ENCODE results near the gene OSCP1. TPM values are rescaled to one million over a fixed set of nuclear protein-coding genes. Genes with fewer than 3 reads are reported as not detected.
"Not testable (repeated sequence)": the region's sequence is repeated elsewhere in the genome, so short reads cannot be mapped to it uniquely, and the experiment has no call there.

OSCP1 gene
- polyA plus RNA-seq, 1 donor (not counting 4 experiments of a cell fraction or from before 2014, with no cell fraction given): 9.5 TPM

- Histone ChIP-seq H3K79me2 (ENCODE audit: control insufficient read depth, insufficient read depth, low read length) (no peaks in the 10 kb centered on the region), H3K27ac (ENCODE audit: control insufficient read depth, insufficient read depth, low read length) (no peak overlapping the region), H3K4me1 (ENCODE audit: control insufficient read depth, extremely low read depth, insufficient read depth, low read length) (no peaks in the 10 kb centered on the region), H3K27me3 (ENCODE audit: control insufficient read depth, extremely low read depth, insufficient read depth, low read length) (peaks cover 8% of the 10 kb centered on the region), H3K9me3 (ENCODE audit: control insufficient read depth, low read depth, low read length) (no peaks in the 10 kb centered on the region), H3K36me3 (ENCODE audit: control insufficient read depth in 2 of 2, extremely low read depth in 1 of 2, insufficient read depth in 2 of 2, low read length in 2 of 2) (no peaks in the 10 kb centered on the region), H4K20me1 (ENCODE audit: control insufficient read depth, extremely low read depth, insufficient read depth, low read length) (no peaks in the 10 kb centered on the region), H3K4me2 (ENCODE audit: control insufficient read depth, extremely low read depth, insufficient read depth, low read depth, low read length) (no peak overlapping the region), H2AFZ (ENCODE audit: control insufficient read depth, low read length) (no peak overlapping the region), H3K9me1 (ENCODE audit: control insufficient read depth, extremely low read depth, insufficient read depth, low read length) (no peaks in the 10 kb centered on the region), H3K9ac (ENCODE audit: control insufficient read depth, extremely low read depth, insufficient read depth, low read length) (no peak overlapping the region), H3K4me3 (ENCODE audit: control insufficient read depth in 2 of 3, extremely low read depth in 1 of 3, insufficient read depth in 2 of 3, low read depth in 1 of 3, low read length in 3 of 3) (no peak overlapping the region)
- no peak for FAIRE-seq
- TF ChIP-seq EZH2 (IDR thresholded peaks at IDR 0.05; ENCODE audit: low read length) (no peak), CTCF (optimal IDR thresholded peaks at IDR 0.05 in 1 of 3, IDR thresholded peaks at IDR 0.05 in 1 of 3, conservative IDR thresholded peaks at IDR 0.05 in 1 of 3; ENCODE audit: extremely low read depth in 1 of 3, insufficient read depth in 2 of 3, low read length in 3 of 3) (no peak)
- DNase-seq (ENCODE audit: low read depth, low spot score): no peak
- dilution Hi-C loops (cut with MboI; ENCODE audit: extremely low pct_ligation_motif_present, low sequenced_read_pairs): no loop called here
Observed at GRCh38 chr1:36492491-36492890, 42.2 kb upstream of the OSCP1 start.

- H2AFZ ChIP-seq (ENCODE audit: control insufficient read depth, low read length); H3K27me3 ChIP-seq (ENCODE audit: control insufficient read depth, extremely low read depth, insufficient read depth, low read length); dilution Hi-C loops (cut with MboI; ENCODE audit: extremely low pct_ligation_motif_present, low sequenced_read_pairs); H3K79me2 ChIP-seq (ENCODE audit: control insufficient read depth, insufficient read depth, low read length); H3K27ac ChIP-seq (ENCODE audit: control insufficient read depth, insufficient read depth, low read length); H3K9me3 ChIP-seq (ENCODE audit: control insufficient read depth, low read depth, low read length); FAIRE-seq; H3K36me3 ChIP-seq (ENCODE audit: control insufficient read depth in 2 of 2, extremely low read depth in 1 of 2, insufficient read depth in 2 of 2, low read length in 2 of 2); H3K4me2 ChIP-seq (ENCODE audit: control insufficient read depth, extremely low read depth, insufficient read depth, low read depth, low read length); DNase-seq (ENCODE audit: low read depth, low spot score); H4K20me1 ChIP-seq (ENCODE audit: control insufficient read depth, extremely low read depth, insufficient read depth, low read length); H3K9ac ChIP-seq (ENCODE audit: control insufficient read depth, extremely low read depth, insufficient read depth, low read length); H3K9me1 ChIP-seq (ENCODE audit: control insufficient read depth, extremely low read depth, insufficient read depth, low read length); H3K4me1 ChIP-seq (ENCODE audit: control insufficient read depth, extremely low read depth, insufficient read depth, low read length); H3K4me3 ChIP-seq (ENCODE audit: control insufficient read depth in 2 of 3, extremely low read depth in 1 of 3, insufficient read depth in 2 of 3, low read depth in 1 of 3, low read length in 3 of 3): not testable (repeated sequence)
Observed at GRCh38 chr1:36489258-36490051, 39.2 kb upstream of the OSCP1 start.

GRCh38 chr1:36487906-36488305 is 37.7 kb upstream of the OSCP1 start:
- FAIRE-seq: no peak
- Histone ChIP-seq H3K79me2 (ENCODE audit: control insufficient read depth, insufficient read depth, low read length) (no peaks in the 10 kb centered on the region), H4K20me1 (ENCODE audit: control insufficient read depth, extremely low read depth, insufficient read depth, low read length) (no peaks in the 10 kb centered on the region), H3K36me3 (ENCODE audit: control insufficient read depth in 2 of 2, extremely low read depth in 1 of 2, insufficient read depth in 2 of 2, low read length in 2 of 2) (no peaks in the 10 kb centered on the region), H3K9me1 (ENCODE audit: control insufficient read depth, extremely low read depth, insufficient read depth, low read length) (no peaks in the 10 kb centered on the region), H3K9me3 (ENCODE audit: control insufficient read depth, low read depth, low read length) (no peaks in the 10 kb centered on the region), H2AFZ (ENCODE audit: control insufficient read depth, low read length) (no peak overlapping the region), H3K27me3 (ENCODE audit: control insufficient read depth, extremely low read depth, insufficient read depth, low read length) (peaks cover 5% of the 10 kb centered on the region), H3K4me3 (ENCODE audit: control insufficient read depth in 2 of 3, extremely low read depth in 1 of 3, insufficient read depth in 2 of 3, low read depth in 1 of 3, low read length in 3 of 3) (no peak overlapping the region), H3K9ac (ENCODE audit: control insufficient read depth, extremely low read depth, insufficient read depth, low read length) (no peak overlapping the region), H3K27ac (ENCODE audit: control insufficient read depth, insufficient read depth, low read length) (no peak overlapping the region), H3K4me2 (ENCODE audit: control insufficient read depth, extremely low read depth, insufficient read depth, low read depth, low read length) (no peak overlapping the region), H3K4me1 (ENCODE audit: control insufficient read depth, extremely low read depth, insufficient read depth, low read length) (no peaks in the 10 kb centered on the region)
- dilution Hi-C loops (cut with MboI; ENCODE audit: extremely low pct_ligation_motif_present, low sequenced_read_pairs): no loop called here
- no peak for DNase-seq (ENCODE audit: low read depth, low spot score)
- TF ChIP-seq EZH2 (IDR thresholded peaks at IDR 0.05; ENCODE audit: low read length) (no peak), CTCF (optimal IDR thresholded peaks at IDR 0.05 in 1 of 3, IDR thresholded peaks at IDR 0.05 in 1 of 3, conservative IDR thresholded peaks at IDR 0.05 in 1 of 3; ENCODE audit: extremely low read depth in 1 of 3, insufficient read depth in 2 of 3, low read length in 3 of 3) (no peak)

GRCh38 chr1:36487336-36487725 is 37.1 kb upstream of the OSCP1 start:
- H3K9me1 ChIP-seq (ENCODE audit: control insufficient read depth, extremely low read depth, insufficient read depth, low read length); H3K4me3 ChIP-seq (ENCODE audit: control insufficient read depth in 2 of 3, extremely low read depth in 1 of 3, insufficient read depth in 2 of 3, low read depth in 1 of 3, low read length in 3 of 3); H3K4me1 ChIP-seq (ENCODE audit: control insufficient read depth, extremely low read depth, insufficient read depth, low read length); H3K9ac ChIP-seq (ENCODE audit: control insufficient read depth, extremely low read depth, insufficient read depth, low read length); H3K4me2 ChIP-seq (ENCODE audit: control insufficient read depth, extremely low read depth, insufficient read depth, low read depth, low read length); dilution Hi-C loops (cut with MboI; ENCODE audit: extremely low pct_ligation_motif_present, low sequenced_read_pairs); H3K36me3 ChIP-seq (ENCODE audit: control insufficient read depth in 2 of 2, extremely low read depth in 1 of 2, insufficient read depth in 2 of 2, low read length in 2 of 2); H4K20me1 ChIP-seq (ENCODE audit: control insufficient read depth, extremely low read depth, insufficient read depth, low read length); DNase-seq (ENCODE audit: low read depth, low spot score); H3K9me3 ChIP-seq (ENCODE audit: control insufficient read depth, low read depth, low read length); H2AFZ ChIP-seq (ENCODE audit: control insufficient read depth, low read length); H3K27me3 ChIP-seq (ENCODE audit: control insufficient read depth, extremely low read depth, insufficient read depth, low read length); FAIRE-seq; H3K27ac ChIP-seq (ENCODE audit: control insufficient read depth, insufficient read depth, low read length); H3K79me2 ChIP-seq (ENCODE audit: control insufficient read depth, insufficient read depth, low read length): not testable (repeated sequence)
